ENCODE data around the gene ASAP3. TPM values are rescaled to one million over a fixed set of nuclear protein-coding genes. Genes with fewer than 3 reads are reported as not detected.

ASAP3 gene
- total and polyA plus RNA-seq, 9 of the 15 experiments (the other 6 are each of a cell fraction or from before 2014, with no cell fraction given) = 1.7 to 31.2 (median 17.4) TPM

GRCh38 chr1:23384312-23385058 is 99.5 kb downstream of the ASAP3 start:
- BruUV-seq (replicated peaks) = no TSS peak
- WGBS (ENCODE audit: insufficient coverage, low coverage, missing lambda C conversion rate) = 18% methylated on average over 10 of the region's 11 CpGs
- ChIA-PET CTCF (ENCODE audit: low intra/inter-chr PET ratio) (no interaction called here), POLR2A (interaction anchor here (0.6 to 2.3 kb wide), 6 partner anchors 11 to 51 kb away, joined by 3 to 8 read pairs (median 4); partner anchors contain the start of gene ZNF436)
- Histone ChIP-seq H2AFZ (ENCODE audit: low read depth, low read length) (peak overlapping the region; percentile 67), H3K9me1 (ENCODE audit: control insufficient read depth, insufficient read depth, low read length) (no peaks in the 10 kb centered on the region), H3K4me2 (ENCODE audit: insufficient read depth, low read length) (peak overlapping the region; percentile 35), H3K4me3 (no peak overlapping the region), H4K20me1 (replicated peaks; ENCODE audit: control insufficient read depth, insufficient read depth, low read length) (no peaks in the 10 kb centered on the region), H3K9ac (ENCODE audit: insufficient read depth in 1 of 2, low read depth in 2 of 2, low read length in 2 of 2) (peak overlapping the region in 1 of 2 experiments; percentile 62; a peak in 1 of 4 replicates), H3K27me3 (ENCODE audit: control insufficient read depth in 2 of 2, insufficient read depth in 2 of 2, low read length in 2 of 2) (no peaks in the 10 kb centered on the region), H3K9me3 (replicated peaks; ENCODE audit: control insufficient read depth, insufficient read depth, low read depth, low read length) (no peaks in the 10 kb centered on the region), H3K79me2 (ENCODE audit: control insufficient read depth, insufficient read depth, low read length) (no peaks in the 10 kb centered on the region), H3K27ac (ENCODE audit: extremely low read depth, low read depth, low read length) (peak overlapping the region; percentile 50; the same call in 1 of the 3 replicates), H3K4me1 (replicated peaks in 1 of 2; ENCODE audit: control insufficient read depth in 2 of 2, insufficient read depth in 2 of 2, low read length in 2 of 2) (peaks cover 19 to 41% of the 10 kb centered on the region in 2 experiments), H3K36me3 (ENCODE audit: control insufficient read depth, insufficient read depth, low read length) (no peaks in the 10 kb centered on the region)
- in situ Hi-C loops (cut with MboI) = no loop called here
- intact Hi-C loops (cut with micrococcal nuclease) = no loop called here
- FAIRE-seq (peak; percentile 44), ATAC-seq (peak; percentile 58), DNase-seq (ENCODE audit: extremely low read depth in 1 of 4, low spot score in 3 of 4) (peak in 3 of 4 experiments; percentile 41 to 71 (median 68))
- TF ChIP-seq FOXO4 (CRISPR knock-in tag; IDR thresholded peaks at IDR 0.05) = no peak
- TF ChIP-seq ZC3H11A (IDR thresholded peaks at IDR 0.05; ENCODE audit: low read depth, low read length) = no peak
- no peak for TF ChIP-seq ZNF165 (CRISPR knock-in tag; IDR thresholded peaks at IDR 0.05; ENCODE audit: borderline replicate concordance)
- TF ChIP-seq BCOR (IDR thresholded peaks at IDR 0.05) = peak; percentile 81
- no peak for TF ChIP-seq HMG20A (CRISPR knock-in tag; conservative IDR thresholded peaks at IDR 0.05)
- no peak for TF ChIP-seq CCAR2 (IDR thresholded peaks at IDR 0.05; ENCODE audit: low read depth, low read length)
- no peak for TF ChIP-seq ID3 (CRISPR knock-in tag; IDR thresholded peaks at IDR 0.05)
- TF ChIP-seq ID3 (tag; IDR thresholded peaks at IDR 0.05) = no peak
- TF ChIP-seq ZNF217 (CRISPR knock-in tag; IDR thresholded peaks at IDR 0.05) = no peak
- TF ChIP-seq GTF2B (IDR thresholded peaks at IDR 0.05; ENCODE audit: extremely low read depth, insufficient read length) = no peak
- no peak for TF ChIP-seq PML (IDR thresholded peaks at IDR 0.05; ENCODE audit: low read length)
- TF ChIP-seq PYGO2 (tag; IDR thresholded peaks at IDR 0.05) = no peak
- no peak for TF ChIP-seq HOXB6 (CRISPR knock-in tag; IDR thresholded peaks at IDR 0.05; ENCODE audit: borderline replicate concordance)
- no peak for TF ChIP-seq ARID3A (IDR thresholded peaks at IDR 0.05; ENCODE audit: borderline replicate concordance, low read depth, low read length)
- no peak for TF ChIP-seq SNAPC5 (CRISPR knock-in tag; IDR thresholded peaks at IDR 0.05)
- no peak for TF ChIP-seq KAT8 (IDR thresholded peaks at IDR 0.05; ENCODE audit: low read depth)
- TF ChIP-seq PKNOX1 (IDR thresholded peaks at IDR 0.05) = peak; percentile 74
- no peak for TF ChIP-seq JUNB (CRISPR knock-in tag; conservative IDR thresholded peaks at IDR 0.05)
